CD4-positive, alpha-beta T cell (primary cell): ENCODE data around the gene PTPN21. TPM values are rescaled to one million over a fixed set of nuclear protein-coding genes. Genes with fewer than 3 reads are reported as not detected.

ENCODE experiments used
- ATAC-seq: fragments of 200-7000 bp; cut with Tn5 transposase; one replicate; pipeline ENCODE4 v1.10.0; 2022; ENCODE audit warnings: mild to moderate bottlenecking; ENCODE audit not compliant: poor library complexity
- CTCF ChIA-PET: fragments of 350-600 bp; sonication (Branson Sonifier 250); formaldehyde crosslinking; loops from one replicate; lab custom pipeline; 2021; ENCODE audit warnings: antibody characterized with exemption, inconsistent platforms; lab: Charles Lee
- POLR2A ChIA-PET: fragments of 350-600 bp; sonication (Branson Sonifier 250); formaldehyde crosslinking; loops from one replicate; lab custom pipeline; 2021; ENCODE audit warnings: antibody characterized with exemption, inconsistent platforms; lab: Charles Lee
- DNase-seq, 14 experiments: peaks; one replicate each; pipeline ENCODE4 v3.0.0-alpha.2; 2013 to 2020; ENCODE audit warnings: mixed read lengths in 2 of 14
- H3K27ac ChIP-seq, 2 donors: one replicate each; pipeline versions ENCODE4 v1.5.1 to v1.7.0; 2013; ENCODE audit warnings: low read length in 2 of 2, low read depth in 1 of 2, mild to moderate bottlenecking in 1 of 2
- H3K27me3 ChIP-seq, 2 experiments: 1 replicate in 1 of 2; 2 replicates in 1 of 2; pipeline versions ENCODE4 v1.6.1 to v1.7.0; 2013; ENCODE audit warnings: low read length in 2 of 2, control low read depth in 1 of 2, mild to moderate bottlenecking in 1 of 2, moderate library complexity in 1 of 2; ENCODE audit not compliant: insufficient read depth in 2 of 2, control insufficient read depth in 1 of 2
- H3K36me3 ChIP-seq: one replicate; pipeline ENCODE4 v1.6.1; 2013; ENCODE audit warnings: low read length, control low read depth; ENCODE audit not compliant: insufficient read depth
- H3K4me1 ChIP-seq: one replicate; pipeline ENCODE4 v1.6.1; 2013; ENCODE audit warnings: low read length, control low read depth; ENCODE audit not compliant: insufficient read depth
- H3K4me3 ChIP-seq: one replicate; pipeline ENCODE4 v1.5.1; 2013; ENCODE audit warnings: mild to moderate bottlenecking, low read length, moderate library complexity
- H3K9me3 ChIP-seq, 2 experiments: 1 replicate in 1 of 2; 2 replicates in 1 of 2; pipeline versions ENCODE4 v1.6.1 to v1.7.0; 2013; ENCODE audit warnings: low read length in 2 of 2, mild to moderate bottlenecking in 2 of 2, control low read depth in 1 of 2, moderate library complexity in 1 of 2; ENCODE audit not compliant: control insufficient read depth in 1 of 2, insufficient read depth in 1 of 2
- H3K27ac Mint-ChIP-seq: one replicate; pipeline ENCODE4 v1.8.0; 2020; ENCODE audit warnings: mixed read lengths
- H3K27me3 Mint-ChIP-seq: one replicate; pipeline ENCODE4 v1.8.0; 2021; ENCODE audit warnings: mixed read lengths
- H3K36me3 Mint-ChIP-seq: one replicate; pipeline ENCODE4 v1.8.0; 2021; ENCODE audit warnings: low read depth, mixed read lengths
- H3K4me1 Mint-ChIP-seq: one replicate; pipeline ENCODE4 v1.8.0; 2021; ENCODE audit warnings: low read depth, mixed read lengths
- H3K4me3 Mint-ChIP-seq: one replicate; pipeline ENCODE4 v1.8.0; 2020; ENCODE audit warnings: mild to moderate bottlenecking, mixed read lengths
- H3K9me3 Mint-ChIP-seq: one replicate; pipeline ENCODE4 v1.8.0; 2020; ENCODE audit warnings: mixed read lengths
- intact Hi-C, 2 experiments: fragments of 100-400 bp; cut with DNase I in 1 of 2; cut with micrococcal nuclease in 1 of 2; formaldehyde crosslinking; loops; one replicate each; pipeline versions ENCODE4 v1.15.1 to v1.9.0; 2023 to 2025; cut with DNase I, micrococcal nuclease
- total RNA-seq, 174 experiments: library from RNA in 2 of 174; stranded (reverse) in 2 of 174; gene quantifications; one replicate each; pipeline ENCODE4 v1.2.3 and lab custom pipeline; 2021 to 2026
- TF ChIP-seq, protein P1 (sequence below): fragments of 200-600 bp; IDR thresholded peaks from one replicate; pipeline ENCODE4 v1.8.0; 2022; ENCODE audit warnings: antibody characterized with exemption, mild to moderate bottlenecking

PTPN21 gene
- total RNA-seq, 2 experiments from 2014 or later = not detected

GRCh38 chr14:88417594-88417993, 137.2 kb downstream of the PTPN21 start:
- H3K27ac Mint-ChIP-seq = no peak overlapping the region
- H3K27ac ChIP-seq = no peak overlapping the region
- H3K27me3 ChIP-seq = no peaks in the 10 kb centered on the region
- DNase-seq (no peak), ATAC-seq (no peak)
- intact Hi-C loops = no loop called here
- H3K4me1 Mint-ChIP-seq = no peaks in the 10 kb centered on the region
- peaks cover 71% of the 10 kb centered on the region for H3K36me3 Mint-ChIP-seq
- H3K4me3 ChIP-seq = no peak overlapping the region
- no peak overlapping the region for H3K4me3 Mint-ChIP-seq
- peaks cover 18% of the 10 kb centered on the region for H3K9me3 Mint-ChIP-seq
- H3K36me3 ChIP-seq = no peaks in the 10 kb centered on the region
- H3K27me3 Mint-ChIP-seq = no peaks in the 10 kb centered on the region
- TF ChIP-seq, protein P1, sequence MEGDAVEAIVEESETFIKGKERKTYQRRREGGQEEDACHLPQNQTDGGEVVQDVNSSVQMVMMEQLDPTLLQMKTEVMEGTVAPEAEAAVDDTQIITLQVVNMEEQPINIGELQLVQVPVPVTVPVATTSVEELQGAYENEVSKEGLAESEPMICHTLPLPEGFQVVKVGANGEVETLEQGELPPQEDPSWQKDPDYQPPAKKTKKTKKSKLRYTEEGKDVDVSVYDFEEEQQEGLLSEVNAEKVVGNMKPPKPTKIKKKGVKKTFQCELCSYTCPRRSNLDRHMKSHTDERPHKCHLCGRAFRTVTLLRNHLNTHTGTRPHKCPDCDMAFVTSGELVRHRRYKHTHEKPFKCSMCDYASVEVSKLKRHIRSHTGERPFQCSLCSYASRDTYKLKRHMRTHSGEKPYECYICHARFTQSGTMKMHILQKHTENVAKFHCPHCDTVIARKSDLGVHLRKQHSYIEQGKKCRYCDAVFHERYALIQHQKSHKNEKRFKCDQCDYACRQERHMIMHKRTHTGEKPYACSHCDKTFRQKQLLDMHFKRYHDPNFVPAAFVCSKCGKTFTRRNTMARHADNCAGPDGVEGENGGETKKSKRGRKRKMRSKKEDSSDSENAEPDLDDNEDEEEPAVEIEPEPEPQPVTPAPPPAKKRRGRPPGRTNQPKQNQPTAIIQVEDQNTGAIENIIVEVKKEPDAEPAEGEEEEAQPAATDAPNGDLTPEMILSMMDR = no peak
- ChIA-PET POLR2A (no interaction called here), CTCF (no interaction called here)
- peaks cover 9 to 26% of the 10 kb centered on the region in 2 experiments for H3K9me3 ChIP-seq
- no peaks in the 10 kb centered on the region for H3K4me1 ChIP-seq

Other genes with a start within 250 kb of the PTPN21 start
- not detected for gene KCNK10, start 231.7 kb downstream of the PTPN21 start, total RNA-seq
- 1 to 10 TPM; 1.2 to 1.3 TPM for gene SPATA7, start 169.3 kb downstream of the PTPN21 start, total RNA-seq
- 10 to 100 TPM; 36.5 to 40.2 TPM for gene ZC3H14, start 8.0 kb upstream of the PTPN21 start, total RNA-seq
- gene EML5, start 237.9 kb upstream of the PTPN21 start, total RNA-seq = 1 to 10 TPM; 2.8 to 3.1 TPM